T-helper 1 cell treated with Interleukin-12 subunit alpha and Interleukin-12 subunit beta and Interleukin-4 antibody, amounts not matched to agents 30 ng/mL and 1 ng/mL, for 36 hours (primary cell): ENCODE measurements around the gene DENND4A. TPM values are rescaled to one million over a fixed set of nuclear protein-coding genes. Genes with fewer than 3 reads are reported as not detected.

ENCODE experiments used
- intact Hi-C: fragments of 100-400 bp; cut with micrococcal nuclease; formaldehyde crosslinking; loops from one replicate; pipeline ENCODE4 v1.15.1; 2024
- total RNA-seq: library from RNA; stranded (reverse); gene quantifications from 2 replicates; pipeline ENCODE4 v1.2.3, GENCODE V29; 2022

Gene DENND4A
- total RNA-seq, 1 donor from 2014 or later, result 49.6 TPM

GRCh38 chr15:65695081-65695480, 97.0 kb downstream of the DENND4A start:
- intact Hi-C loops, result no loop called here

GRCh38 chr15:65690778-65691177, 101.3 kb downstream of the DENND4A start:
- intact Hi-C loops, result no loop called here

DNA sequence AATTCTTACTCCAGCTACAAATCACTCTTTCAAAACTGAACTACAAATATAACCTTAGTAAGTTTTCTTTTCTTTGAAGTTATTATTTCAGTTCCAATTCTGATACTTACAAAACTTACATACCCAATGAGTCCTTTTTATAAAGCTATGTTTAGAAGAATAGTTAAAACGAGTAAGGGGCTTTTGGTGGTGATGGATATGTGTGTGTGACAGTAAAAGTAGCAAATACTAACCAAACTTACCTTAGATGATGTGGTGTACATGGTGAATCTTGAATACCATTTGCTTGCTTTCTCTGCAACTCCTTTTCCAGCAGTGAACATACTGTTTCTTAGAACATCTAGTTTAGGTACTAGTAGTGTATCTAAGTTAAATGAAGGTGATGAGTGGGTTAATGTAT, 101.9 kb downstream of the DENND4A start:
- intact Hi-C loops, result no loop called here

DNA sequence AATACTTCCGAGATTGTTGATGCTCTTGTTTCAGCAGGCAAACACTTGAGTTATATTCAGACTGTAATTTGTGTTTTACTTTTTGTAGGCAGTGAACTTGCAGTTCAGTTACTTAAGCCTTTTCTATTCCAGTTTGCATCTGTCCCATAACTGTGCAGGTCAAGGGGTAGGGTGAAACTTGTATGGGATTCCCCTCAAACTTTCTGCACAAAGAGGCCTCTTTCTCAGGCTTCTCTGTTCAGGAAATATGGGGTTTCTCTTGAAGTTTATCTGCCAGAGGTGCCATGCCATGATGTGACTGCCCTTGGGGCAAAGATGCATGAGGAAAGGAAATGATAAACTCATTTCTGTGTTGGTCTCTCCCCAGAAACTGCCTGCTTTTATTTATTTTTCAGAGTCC, 103.6 kb downstream of the DENND4A start:
- intact Hi-C loops, result no loop called here

DNA sequence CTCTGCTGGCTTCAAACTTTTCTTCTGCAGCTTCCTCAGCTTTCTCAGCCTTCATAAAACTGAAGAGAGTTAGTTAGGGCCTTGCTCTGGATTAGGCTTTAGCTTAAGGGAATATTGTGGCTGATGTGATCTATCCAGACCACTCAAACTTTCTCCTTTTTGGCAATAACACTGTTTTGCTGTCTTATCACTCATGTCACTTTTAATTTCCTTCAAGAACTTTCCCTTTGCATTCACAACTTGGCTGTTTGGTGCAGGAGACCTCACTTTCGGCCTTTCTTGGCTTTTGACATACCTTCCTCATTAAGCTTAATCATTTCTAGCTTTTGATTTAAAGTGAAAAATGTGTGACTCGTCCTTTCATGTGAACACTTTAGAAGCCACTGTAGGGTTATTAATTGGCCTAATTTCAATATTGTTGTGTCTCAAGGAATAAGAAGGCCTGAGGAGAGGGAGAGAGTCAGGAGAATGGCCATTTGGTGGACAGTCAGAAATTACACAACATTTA, 109.6 kb downstream of the DENND4A start:
- intact Hi-C loops, result no loop called here

GRCh38 chr15:65680544-65680943, 111.5 kb downstream of the DENND4A start:
- intact Hi-C loops, result no loop called here

DNA sequence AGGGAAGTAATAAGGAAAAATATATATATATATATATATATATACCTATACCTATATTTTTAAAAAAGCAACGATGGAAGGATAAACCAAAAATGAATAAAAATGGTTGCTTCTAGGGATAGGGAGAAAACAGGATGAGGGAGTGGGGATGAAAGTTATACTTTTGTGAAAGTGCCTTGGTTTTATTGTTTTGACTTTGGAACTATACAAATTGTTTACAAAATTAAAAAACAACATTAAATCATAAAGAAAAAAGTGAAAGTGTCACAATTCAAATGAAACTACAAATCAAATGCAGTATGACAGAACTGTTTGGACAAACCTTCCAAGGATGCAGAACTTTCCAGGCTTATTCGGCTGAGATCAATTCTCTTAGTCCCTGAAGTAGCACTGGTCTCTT, 116.0 kb downstream of the DENND4A start:
- intact Hi-C loops, result no loop called here

- intact Hi-C loops, result no loop called here
Measured at GRCh38 chr15:65675551-65675950, 116.5 kb downstream of the DENND4A start.

DNA sequence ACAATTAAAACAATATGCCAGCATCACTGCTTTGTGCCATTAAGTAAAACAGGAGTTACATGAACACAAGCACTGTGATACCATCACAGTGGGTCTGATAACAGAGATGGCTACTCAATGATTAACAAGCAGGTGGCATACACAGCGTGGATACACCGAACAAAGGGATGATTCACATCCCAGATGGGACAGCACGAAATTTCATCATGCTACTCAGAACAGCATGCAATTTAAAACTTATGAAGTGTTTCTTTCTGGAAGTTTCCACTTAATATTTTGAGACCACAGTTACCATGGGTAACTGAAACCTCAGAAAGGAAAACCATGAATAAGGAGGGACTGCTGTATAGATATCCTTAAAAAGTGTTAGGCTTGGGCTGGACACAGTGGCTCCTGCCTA, 125.8 kb downstream of the DENND4A start:
- intact Hi-C loops, result no loop called here

GRCh38 chr15:65663521-65663920, 128.6 kb downstream of the DENND4A start:
- intact Hi-C loops, result no loop called here

DNA sequence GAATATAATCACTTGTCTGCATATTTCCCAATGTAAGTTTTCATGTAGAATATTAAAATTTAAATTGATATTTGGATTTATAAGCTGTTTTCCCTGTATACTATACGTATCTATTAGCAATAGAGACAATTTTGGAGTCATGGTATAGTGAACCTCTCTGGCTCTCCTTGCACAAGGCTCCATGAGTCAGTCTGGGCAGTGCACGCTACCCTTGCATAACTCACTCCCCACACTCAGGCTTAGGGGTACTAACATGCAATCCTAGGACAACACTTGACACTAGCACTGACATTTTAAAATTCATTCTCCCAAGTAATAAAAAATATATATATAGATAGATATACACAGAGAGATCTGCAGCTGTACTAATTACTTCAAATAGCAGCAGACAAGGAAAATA, 131.2 kb downstream of the DENND4A start:
- intact Hi-C loops, result no loop called here

GRCh38 chr15:65659502-65660052, 132.5 kb downstream of the DENND4A start:
- intact Hi-C loops, result no loop called here

- intact Hi-C loops, result no loop called here
Measured at GRCh38 chr15:65655457-65655856, 136.6 kb downstream of the DENND4A start.

DNA sequence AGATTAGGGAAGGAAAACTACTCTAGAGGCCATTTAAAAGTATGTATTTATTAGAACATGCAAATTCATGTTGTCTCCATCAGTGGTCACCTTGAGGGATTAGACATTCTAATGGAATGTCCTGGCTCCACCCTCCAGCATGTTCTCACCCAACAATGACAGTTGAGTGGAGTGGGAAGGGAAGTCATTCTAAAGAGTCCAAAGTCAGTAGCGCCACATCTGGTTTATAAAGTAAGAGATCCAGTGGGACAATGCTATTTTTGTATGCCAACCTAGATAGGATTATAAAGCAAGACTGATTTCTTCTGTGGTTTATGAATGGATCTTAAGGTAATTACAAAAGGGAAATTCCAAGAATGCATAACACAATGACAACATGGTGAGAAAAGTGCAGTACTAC, 137.1 kb downstream of the DENND4A start:
- intact Hi-C loops, result no loop called here

DNA sequence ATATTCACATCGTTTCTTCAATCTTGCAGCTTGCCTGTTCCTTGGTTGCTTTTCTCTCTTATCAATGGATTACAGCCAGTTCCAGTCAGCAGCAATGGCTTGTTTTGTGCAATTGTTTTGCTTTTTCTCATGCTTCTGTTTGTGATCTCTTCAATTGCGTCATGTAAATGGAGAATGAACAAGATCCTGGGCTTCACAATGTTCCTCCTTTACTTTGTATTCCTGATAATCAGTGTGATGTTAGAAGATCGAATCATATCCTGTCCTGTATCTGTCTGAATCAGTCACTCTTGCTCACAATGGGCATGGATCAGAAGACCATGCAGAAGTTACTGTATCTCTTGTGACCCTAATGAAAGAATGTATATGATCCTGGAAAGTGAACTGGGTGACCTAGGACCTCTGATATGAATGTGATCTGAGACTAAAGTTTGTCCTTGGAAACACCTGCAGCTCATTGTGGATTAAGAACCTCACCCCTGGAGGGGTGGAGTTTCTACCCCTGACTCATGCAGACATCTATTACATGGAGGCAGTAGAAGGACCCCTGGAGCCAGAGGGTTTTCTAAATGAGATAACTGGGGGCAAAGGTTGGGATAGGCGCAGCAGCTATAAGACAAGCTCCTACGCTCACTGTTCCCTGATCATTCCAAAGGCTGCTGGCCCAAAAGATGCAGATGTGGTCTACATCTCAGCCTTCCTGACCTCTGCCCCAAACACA, 138.1 kb downstream of the DENND4A start:
- intact Hi-C loops, result loop anchor here (5.0 kb wide), 1 partner anchor 203 kb away; no protein-coding TSS in a partner anchor

GRCh38 chr15:65653341-65653740, 138.8 kb downstream of the DENND4A start:
- intact Hi-C loops, result loop anchor here (5.0 kb wide), 1 partner anchor 204 kb away; no protein-coding TSS in a partner anchor

- intact Hi-C loops, result loop anchor here (5.0 kb wide), 1 partner anchor 205 kb away; no protein-coding TSS in a partner anchor
Measured at GRCh38 chr15:65651831-65652749, 140.0 kb downstream of the DENND4A start.

- intact Hi-C loops, result loop anchor here (5.0 kb wide), 1 partner anchor 206 kb away; no protein-coding TSS in a partner anchor
Measured at GRCh38 chr15:65651042-65651322, 141.1 kb downstream of the DENND4A start.

GRCh38 chr15:65650312-65651041, 141.6 kb downstream of the DENND4A start:
- intact Hi-C loops, result loop anchor here (5.0 kb wide), 1 partner anchor 207 kb away; no protein-coding TSS in a partner anchor

GRCh38 chr15:65646486-65646885, 145.6 kb downstream of the DENND4A start:
- intact Hi-C loops, result no loop called here

- intact Hi-C loops, result no loop called here
Measured at GRCh38 chr15:65645392-65645791, 146.7 kb downstream of the DENND4A start.
